A673 (cell line): ENCODE measurements around the gene SCGB2A2. TPM values are rescaled to one million over a fixed set of nuclear protein-coding genes. Genes with fewer than 3 reads are reported as not detected.

Experiments
- BruUV-seq: library from RNA; stranded (reverse); fragments of 400-500 nt; replicated peaks from 2 replicates; lab custom pipeline; 2021; lab: Mats Ljungman, UMichigan
- CTCF ChIA-PET: fragments of 300-600 bp; sonication (Branson Sonifier 250); formaldehyde crosslinking; loops from one replicate; lab custom pipeline; 2022; ENCODE audit warnings: antibody characterized with exemption; lab: Charles Lee
- POLR2A ChIA-PET: fragments of 300-600 bp; sonication (Branson Sonifier 250); formaldehyde crosslinking; loops from one replicate; lab custom pipeline; 2022; ENCODE audit warnings: antibody characterized with exemption; ENCODE audit not compliant: low non-redundant PET; lab: Charles Lee
- DNase-seq: peaks from one replicate; pipeline ENCODE4 v3.0.0-alpha.2; 2015; ENCODE audit warnings: low spot score
- H3K27ac ChIP-seq: fragments of 200-600 bp; sonication (generic); 2 replicates; pipeline ENCODE4 v1.5.1; 2016; ENCODE audit warnings: mixed run types, low read depth, mild to moderate bottlenecking, mixed read lengths, antibody characterized with exemption, low read length; ENCODE audit not compliant: poor library complexity, severe bottlenecking
- H3K27me3 ChIP-seq: fragments of 200-600 bp; sonication (generic); replicated peaks from 2 replicates; pipeline ENCODE4 v1.6.1; 2017; ENCODE audit warnings: mixed run types, low read depth, mild to moderate bottlenecking, mixed read lengths, antibody characterized with exemption, low read length; ENCODE audit not compliant: insufficient read depth, poor library complexity
- H3K36me3 ChIP-seq: fragments of 200-600 bp; sonication (generic); 2 replicates; pipeline ENCODE4 v1.6.1; 2016; ENCODE audit warnings: mixed run types, mild to moderate bottlenecking, mixed read lengths, antibody characterized with exemption, low read length; ENCODE audit not compliant: insufficient read depth, poor library complexity, severe bottlenecking
- H3K4me1 ChIP-seq: fragments of 200-600 bp; sonication (generic); 2 replicates; pipeline ENCODE4 v1.6.1; 2017; ENCODE audit warnings: mixed run types, mild to moderate bottlenecking, mixed read lengths, antibody characterized with exemption, low read length; ENCODE audit not compliant: insufficient read depth, poor library complexity, severe bottlenecking
- H3K4me3 ChIP-seq: fragments of 200-600 bp; sonication (generic); 2 replicates; pipeline ENCODE4 v1.5.1; 2016; ENCODE audit warnings: low read depth, mixed run types, mild to moderate bottlenecking, mixed read lengths, low read length; ENCODE audit not compliant: poor library complexity, severe bottlenecking
- H3K9me3 ChIP-seq: fragments of 200-600 bp; sonication (generic); 2 replicates; pipeline ENCODE4 v1.6.1; 2016; ENCODE audit warnings: mixed run types, low read depth, mild to moderate bottlenecking, mixed read lengths, antibody characterized with exemption, low read length; ENCODE audit not compliant: poor library complexity, severe bottlenecking
- EZH2 ChIP-seq: fragments of 200-600 bp; sonication (generic); IDR thresholded peaks from 2 replicates; pipeline ENCODE4 v1.6.1; 2017; ENCODE audit warnings: borderline replicate concordance, low read depth, mild to moderate bottlenecking, mixed read lengths, antibody characterized with exemption, low read length; ENCODE audit not compliant: poor library complexity, severe bottlenecking
- intact Hi-C: fragments of 100-400 bp; cut with micrococcal nuclease; formaldehyde crosslinking; loops from one replicate; pipeline ENCODE4 v1.10.0; 2022; ENCODE audit not compliant: unreplicated experiment
- total RNA-seq: library from RNA; stranded (reverse); gene quantifications from 2 replicates; pipeline ENCODE4 v1.2.3, GENCODE V29; 2021
- TF ChIP-seq, protein P1 (sequence below): fragments of 300-800, 200-600 bp; sonication (generic); conservative IDR thresholded peaks from 2 replicates; pipeline ENCODE4 v1.5.1; 2017; ENCODE audit warnings: low read depth, mild to moderate bottlenecking, antibody characterized with exemption, low read length, moderate library complexity, mixed read lengths

SCGB2A2 gene
- total RNA-seq, 1 experiment from 2014 or later = not detected

DNA sequence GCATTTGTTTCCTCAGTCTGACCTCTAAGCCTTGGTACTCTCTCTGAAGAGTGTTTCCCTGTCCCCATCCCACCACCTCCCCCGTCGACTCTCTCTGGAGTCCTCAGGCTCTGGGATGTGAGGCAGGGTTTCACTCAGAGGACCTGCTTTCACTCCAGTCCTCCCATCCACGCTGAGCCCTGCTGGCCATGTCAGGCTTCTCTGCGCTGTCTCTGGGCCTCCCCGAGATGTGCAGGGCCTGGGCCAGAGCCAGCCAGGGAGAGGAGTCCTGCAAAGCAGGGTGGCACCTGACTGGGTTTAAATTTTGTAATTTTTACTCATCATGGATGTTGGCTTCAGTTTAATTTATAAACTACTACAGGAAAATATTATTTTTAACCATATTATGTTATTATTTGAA lies 3.3 kb downstream of the SCGB2A2 start:
- H3K4me1 ChIP-seq = no peaks in the 10 kb centered on the region
- H3K36me3 ChIP-seq = no peaks in the 10 kb centered on the region
- CTCF ChIA-PET = no interaction called here
- BruUV-seq = no TSS peak
- POLR2A ChIA-PET = no interaction called here
- intact Hi-C loops = no loop called here
- peaks cover 18% of the 10 kb centered on the region for H3K27me3 ChIP-seq
- no peak for TF ChIP-seq EZH2
- TF ChIP-seq, protein P1, sequence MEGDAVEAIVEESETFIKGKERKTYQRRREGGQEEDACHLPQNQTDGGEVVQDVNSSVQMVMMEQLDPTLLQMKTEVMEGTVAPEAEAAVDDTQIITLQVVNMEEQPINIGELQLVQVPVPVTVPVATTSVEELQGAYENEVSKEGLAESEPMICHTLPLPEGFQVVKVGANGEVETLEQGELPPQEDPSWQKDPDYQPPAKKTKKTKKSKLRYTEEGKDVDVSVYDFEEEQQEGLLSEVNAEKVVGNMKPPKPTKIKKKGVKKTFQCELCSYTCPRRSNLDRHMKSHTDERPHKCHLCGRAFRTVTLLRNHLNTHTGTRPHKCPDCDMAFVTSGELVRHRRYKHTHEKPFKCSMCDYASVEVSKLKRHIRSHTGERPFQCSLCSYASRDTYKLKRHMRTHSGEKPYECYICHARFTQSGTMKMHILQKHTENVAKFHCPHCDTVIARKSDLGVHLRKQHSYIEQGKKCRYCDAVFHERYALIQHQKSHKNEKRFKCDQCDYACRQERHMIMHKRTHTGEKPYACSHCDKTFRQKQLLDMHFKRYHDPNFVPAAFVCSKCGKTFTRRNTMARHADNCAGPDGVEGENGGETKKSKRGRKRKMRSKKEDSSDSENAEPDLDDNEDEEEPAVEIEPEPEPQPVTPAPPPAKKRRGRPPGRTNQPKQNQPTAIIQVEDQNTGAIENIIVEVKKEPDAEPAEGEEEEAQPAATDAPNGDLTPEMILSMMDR = no peak
- no peak overlapping the region for H3K27ac ChIP-seq
- H3K9me3 ChIP-seq = no peaks in the 10 kb centered on the region
- DNase-seq = no peak
- no peak overlapping the region for H3K4me3 ChIP-seq

DNA sequence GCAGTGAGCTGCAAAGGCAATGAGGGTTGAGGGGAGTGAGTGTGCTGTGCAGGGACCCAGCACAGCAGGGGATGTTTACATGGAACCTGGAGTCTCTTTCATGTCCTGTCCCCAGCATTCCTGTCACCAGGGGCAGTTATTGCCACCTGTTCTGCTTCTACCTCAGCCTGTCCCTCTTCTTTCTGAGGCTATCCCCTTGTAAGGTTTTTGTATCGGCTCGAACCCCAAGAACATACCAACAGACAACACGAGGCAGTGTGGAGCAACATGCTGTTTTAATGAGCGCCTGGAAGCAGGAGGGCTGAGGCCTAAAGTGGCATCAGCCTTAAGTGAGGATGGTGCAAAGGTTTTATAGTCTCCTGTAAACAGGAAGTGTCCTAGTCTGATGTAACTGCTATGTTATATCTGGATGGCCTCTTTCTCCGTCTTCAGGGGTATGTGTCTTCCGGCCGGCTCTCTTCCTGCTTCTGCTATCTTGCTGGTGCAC lies 3.9 kb downstream of the SCGB2A2 start:
- peaks cover 18% of the 10 kb centered on the region for H3K27me3 ChIP-seq
- ChIA-PET CTCF (no interaction called here), POLR2A (no interaction called here)
- no peaks in the 10 kb centered on the region for H3K36me3 ChIP-seq
- no TSS peak for BruUV-seq
- H3K27ac ChIP-seq = no peak overlapping the region
- no peak overlapping the region for H3K4me3 ChIP-seq
- H3K9me3 ChIP-seq = no peaks in the 10 kb centered on the region
- no peaks in the 10 kb centered on the region for H3K4me1 ChIP-seq
- intact Hi-C loops = no loop called here
- no peak for TF ChIP-seq EZH2
- TF ChIP-seq, protein P1 = no peak
- DNase-seq = no peak

DNA sequence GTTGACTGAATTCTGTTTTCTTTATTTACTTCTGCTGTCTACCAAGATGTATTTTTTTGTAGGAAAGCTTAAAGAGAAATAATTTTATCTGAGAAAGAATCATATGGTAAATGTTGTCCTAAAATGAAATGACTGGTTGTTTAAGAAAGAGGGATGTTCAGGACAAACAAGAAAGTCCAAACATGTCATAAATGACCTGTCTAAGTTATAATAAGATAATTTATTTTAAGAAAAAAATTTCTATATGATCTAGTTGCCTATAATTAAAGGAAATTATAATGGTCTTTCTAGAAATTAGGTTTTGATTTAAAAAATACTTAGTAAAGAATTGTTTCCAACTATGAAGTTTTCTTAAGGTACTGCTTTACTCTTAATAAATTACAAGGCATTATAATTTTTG lies 10.5 kb downstream of the SCGB2A2 start:
- ChIA-PET CTCF (no interaction called here), POLR2A (no interaction called here)
- no peak for TF ChIP-seq EZH2
- TF ChIP-seq, protein P1 = no peak
- intact Hi-C loops = no loop called here
- Histone ChIP-seq H3K4me1 (no peaks in the 10 kb centered on the region), H3K4me3 (no peak overlapping the region), H3K9me3 (peaks cover 4% of the 10 kb centered on the region), H3K27ac (no peak overlapping the region), H3K36me3 (no peaks in the 10 kb centered on the region), H3K27me3 (peaks cover 9% of the 10 kb centered on the region)
- DNase-seq = no peak
- no TSS peak for BruUV-seq
